ENCODE data around the gene SDR39U1. TPM values are rescaled to one million over a fixed set of nuclear protein-coding genes. Genes with fewer than 3 reads are reported as not detected.
A peak's percentile ranks its signal among the peaks of the same experiment; 100 is the strongest.
"Not testable (repeated sequence)": the region's sequence is repeated elsewhere in the genome, so short reads cannot be mapped to it uniquely, and the experiment has no call there.

Gene SDR39U1
- 10 to 100 TPM; 43.3 to 64.1 (median 47.1) TPM for total RNA-seq
- long read RNA-seq, donor 1, transcript SDR39U1-201 (6 exons, 1,233 nt): minor isoform, 12 of 100 reads
- long read RNA-seq, donor 1, transcript SDR39U1-203 (5 exons, 1,507 nt): major isoform, 16 of 100 reads
- long read RNA-seq, donor 1, transcript SDR39U1-209 (4 exons, 1,203 nt): minor isoform, 15 of 100 reads
- long read RNA-seq, donor 1, transcript SDR39U1-218 (3 exons, 1,960 nt): minor isoform, 15 of 100 reads
- long read RNA-seq, donor 1, partial matches to known transcripts: 4 of 100 reads
- long read RNA-seq, donor 1, other reads (novel, unspliced or antisense): 23 of 100 reads
- long read RNA-seq, donor 2, transcript SDR39U1-203 (5 exons, 1,507 nt): major isoform, 9 of 39 reads
- long read RNA-seq, donor 2, transcript SDR39U1-201 (6 exons, 1,233 nt): minor isoform, 8 of 39 reads
- long read RNA-seq, donor 2, partial matches to known transcripts: 1 of 39 reads
- long read RNA-seq, donor 2, other reads (novel, unspliced or antisense): 11 of 39 reads

- H3K4me1 ChIP-seq (ENCODE audit: low read depth): peaks cover 15% of the 10 kb centered on the region
- peak; percentile 95 for ATAC-seq
- peak within 1 kb of the TSS; percentile 57 for H3K4me3 ChIP-seq
- no peaks in the 10 kb centered on the region for H3K36me3 ChIP-seq (ENCODE audit: low read depth)
- no peaks in the 10 kb centered on the region for H3K9me3 ChIP-seq
- no peak for TF ChIP-seq CTCF (IDR thresholded peaks at IDR 0.05)
- intact Hi-C loops (cut with DNase I, micrococcal nuclease): no loop called here
- DNase-seq: peak; percentile 95 to 97 (median 97)
Observed at GRCh38 chr14:24442240-24443052, at the start of gene SDR39U1. SDR39U1 (minus strand) TSS chr14:24442776; CDS start chr14:24442769, 7 bp downstream.

- H3K36me3 ChIP-seq (ENCODE audit: low read depth); H3K9me3 ChIP-seq; H3K4me3 ChIP-seq; intact Hi-C loops (cut with DNase I, micrococcal nuclease); ATAC-seq; DNase-seq; H3K4me1 ChIP-seq (ENCODE audit: low read depth): not testable (repeated sequence)
Observed at GRCh38 chr14:24491586-24492408, 49.2 kb upstream of the SDR39U1 start.

- no peak for TF ChIP-seq CTCF (IDR thresholded peaks at IDR 0.05)
- no peaks in the 10 kb centered on the region for H3K9me3 ChIP-seq
- no peaks in the 10 kb centered on the region for H3K36me3 ChIP-seq (ENCODE audit: low read depth)
- DNase-seq: no peak
- peak; percentile 49 for ATAC-seq
- intact Hi-C loops (cut with DNase I, micrococcal nuclease): no loop called here
- no peaks in the 10 kb centered on the region for H3K4me1 ChIP-seq (ENCODE audit: low read depth)
- H3K4me3 ChIP-seq: no peak overlapping the region
Observed at GRCh38 chr14:24483604-24484252, 41.2 kb upstream of the SDR39U1 start.

- ATAC-seq; DNase-seq; H3K4me1 ChIP-seq (ENCODE audit: low read depth); H3K9me3 ChIP-seq; H3K4me3 ChIP-seq; intact Hi-C loops (cut with DNase I, micrococcal nuclease); H3K36me3 ChIP-seq (ENCODE audit: low read depth): not testable (repeated sequence)
Observed at GRCh38 chr14:24482699-24483303, 40.2 kb upstream of the SDR39U1 start.

- peak; percentile 70 to 77 (median 70) for DNase-seq
Observed at GRCh38 chr14:24481622-24482324, 39.2 kb upstream of the SDR39U1 start.

GRCh38 chr14:24479999-24480398, 37.4 kb upstream of the SDR39U1 start:
- H3K36me3 ChIP-seq (ENCODE audit: low read depth); ATAC-seq; H3K4me3 ChIP-seq; DNase-seq; H3K9me3 ChIP-seq; intact Hi-C loops (cut with DNase I, micrococcal nuclease); H3K4me1 ChIP-seq (ENCODE audit: low read depth): not testable (repeated sequence)

More at GRCh38 chr14:24481622-24482324, 39.2 kb upstream of the SDR39U1 start:
- Histone ChIP-seq H3K36me3 (ENCODE audit: low read depth) (no peaks in the 10 kb centered on the region), H3K9me3 (no peaks in the 10 kb centered on the region), H3K4me1 (ENCODE audit: low read depth) (no peaks in the 10 kb centered on the region), H3K4me3 (no peak overlapping the region)
- intact Hi-C loops (cut with DNase I, micrococcal nuclease): no loop called here
- ATAC-seq: peak; percentile 98
- peak; percentile 31 for TF ChIP-seq CTCF (IDR thresholded peaks at IDR 0.05)

Data from mucosa of descending colon (tissue), 3 donors.